HG03039 (cell line): Measurements from ENCODE around the gene ZNRD2.
"Not testable (repeated sequence)": the region's sequence is repeated elsewhere in the genome, so short reads cannot be mapped to it uniquely, and the experiment has no call there.

Experiments used
- ATAC-seq: cut with Tn5 transposase; IDR thresholded peaks from one replicate; pipeline ENCODE4 v1.9.1; 2021; ENCODE audit warnings: mild to moderate bottlenecking, moderate library complexity; ENCODE audit not compliant: unreplicated experiment

ZNRD2 gene, protein sequence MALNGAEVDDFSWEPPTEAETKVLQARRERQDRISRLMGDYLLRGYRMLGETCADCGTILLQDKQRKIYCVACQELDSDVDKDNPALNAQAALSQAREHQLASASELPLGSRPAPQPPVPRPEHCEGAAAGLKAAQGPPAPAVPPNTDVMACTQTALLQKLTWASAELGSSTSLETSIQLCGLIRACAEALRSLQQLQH

DNA sequence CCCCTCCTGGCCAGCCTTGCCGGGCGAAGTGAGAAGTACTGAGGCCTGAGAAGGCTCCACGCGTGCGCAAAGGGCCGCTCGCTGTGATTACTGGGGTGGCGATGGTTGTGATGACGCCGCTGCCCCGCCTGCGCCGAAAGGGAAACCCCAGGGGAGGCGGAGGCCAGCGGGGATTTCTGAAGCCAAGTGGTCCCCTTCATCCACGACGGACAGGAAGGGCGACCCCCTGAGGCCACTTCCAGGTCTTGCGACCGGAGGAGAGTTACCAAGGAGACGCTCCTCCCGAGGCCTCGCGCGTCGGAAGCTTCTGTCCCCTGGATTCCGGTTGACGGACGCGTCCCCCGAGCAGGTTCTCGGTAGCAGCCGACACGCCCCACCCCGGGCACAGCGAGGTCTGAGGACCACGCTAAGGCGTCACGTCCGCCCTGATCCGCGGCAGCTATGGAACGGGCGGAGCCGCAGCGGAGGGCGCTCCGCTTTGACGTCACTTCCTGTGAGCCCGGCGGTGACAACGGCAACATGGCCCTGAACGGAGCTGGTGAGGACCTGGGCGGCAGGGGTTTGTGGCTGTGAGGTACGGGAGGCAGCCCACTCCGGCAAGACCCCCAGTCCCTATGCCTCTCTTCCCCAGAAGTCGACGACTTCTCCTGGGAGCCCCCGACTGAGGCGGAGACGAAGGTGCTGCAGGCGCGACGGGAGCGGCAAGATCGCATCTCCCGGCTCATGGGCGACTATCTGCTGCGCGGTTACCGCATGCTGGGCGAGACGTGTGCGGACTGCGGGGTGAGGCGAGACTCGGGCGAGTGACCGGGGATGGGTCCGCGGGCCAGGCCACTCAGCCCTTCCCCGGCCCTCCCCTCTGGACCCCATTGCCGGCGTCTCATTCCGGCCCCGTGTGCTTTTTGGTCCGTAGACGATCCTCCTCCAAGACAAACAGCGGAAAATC lies at the start of gene ZNRD2:
Gene ZNRD2, plus strand, starts transcription at position 505 of the 946 bp plus-strand sequence. Its CDS starts 15 bp downstream, at position 520.
- peak; percentile 56 for ATAC-seq

DNA sequence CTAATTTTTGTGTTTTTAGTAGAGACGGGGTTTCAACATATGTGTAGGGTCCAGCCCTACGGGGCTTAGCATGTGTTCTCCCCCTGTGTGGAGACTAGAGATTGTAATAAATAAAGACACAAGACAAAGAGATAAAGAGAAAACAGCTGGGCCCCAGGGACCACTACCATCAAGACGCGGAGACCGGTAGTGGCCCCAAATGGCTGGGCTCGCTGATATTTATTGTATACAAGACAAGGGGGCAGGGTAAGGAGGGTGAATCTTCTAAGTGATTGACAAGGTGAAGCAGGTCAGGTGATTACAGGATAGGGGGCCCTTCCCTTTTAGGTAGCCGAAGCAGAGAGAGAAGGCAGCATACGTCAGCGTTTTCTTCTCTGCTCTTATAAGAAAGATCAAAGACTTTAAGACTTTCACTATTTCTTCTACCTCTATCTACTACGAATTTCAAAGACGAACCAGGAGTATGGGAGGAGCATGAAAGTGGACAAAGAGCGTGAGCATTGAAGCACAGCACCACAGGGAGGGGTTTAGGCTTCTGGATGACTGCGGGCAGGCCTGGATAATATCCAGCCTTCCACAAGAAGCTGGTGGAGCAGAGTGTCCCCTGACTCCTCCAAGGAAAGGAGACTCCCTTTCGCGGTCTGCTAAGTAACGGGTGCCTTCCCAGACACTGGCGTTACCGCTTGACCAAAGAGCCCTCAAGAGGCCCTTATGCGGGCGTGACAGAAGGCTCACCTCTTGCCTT lies 48.3 kb upstream of the ZNRD2 start:
- ATAC-seq = not testable (repeated sequence)

DNA sequence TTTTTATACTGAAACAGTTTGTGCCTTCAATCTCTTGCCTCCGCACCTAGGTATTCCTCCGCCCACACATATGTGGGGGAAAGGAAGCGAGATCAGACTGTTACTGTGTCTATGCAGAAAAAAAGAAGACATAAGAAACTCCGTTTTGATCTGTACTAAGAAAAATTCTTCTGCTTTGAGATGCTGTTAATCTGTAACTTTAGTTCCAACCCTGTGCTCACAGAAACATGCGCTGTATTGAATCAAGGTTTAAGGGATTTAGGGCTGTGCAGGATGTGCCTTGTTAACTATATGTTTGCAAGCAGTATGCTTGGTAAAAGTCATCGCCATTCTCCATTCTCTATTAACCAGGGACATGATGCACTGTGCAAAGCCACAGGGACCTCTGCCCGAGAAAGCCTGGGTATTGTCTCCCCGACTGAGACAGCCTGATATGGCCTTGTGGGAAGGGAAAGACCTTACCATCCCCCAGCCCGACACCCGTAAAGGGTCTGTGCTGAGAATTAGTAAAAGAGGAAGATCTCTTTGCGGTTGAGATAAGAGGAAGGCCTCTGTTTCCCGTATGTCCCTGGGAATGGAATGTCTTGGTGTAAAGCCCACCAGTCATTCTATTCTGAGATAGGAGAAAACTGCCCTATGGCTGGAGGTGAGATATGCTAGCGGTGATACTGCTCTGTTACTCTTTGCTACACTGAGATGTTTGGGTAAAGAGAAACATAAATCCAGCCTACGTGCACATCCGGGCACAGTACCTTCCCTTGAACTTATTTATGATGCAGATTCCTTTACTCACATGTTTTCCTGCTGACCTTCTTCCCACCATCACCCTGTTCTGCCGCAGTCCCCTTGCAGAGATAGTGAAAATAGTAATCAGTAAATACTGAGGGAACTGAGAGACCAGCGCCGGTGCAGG lies 47.3 kb upstream of the ZNRD2 start:
- ATAC-seq = not testable (repeated sequence)

DNA sequence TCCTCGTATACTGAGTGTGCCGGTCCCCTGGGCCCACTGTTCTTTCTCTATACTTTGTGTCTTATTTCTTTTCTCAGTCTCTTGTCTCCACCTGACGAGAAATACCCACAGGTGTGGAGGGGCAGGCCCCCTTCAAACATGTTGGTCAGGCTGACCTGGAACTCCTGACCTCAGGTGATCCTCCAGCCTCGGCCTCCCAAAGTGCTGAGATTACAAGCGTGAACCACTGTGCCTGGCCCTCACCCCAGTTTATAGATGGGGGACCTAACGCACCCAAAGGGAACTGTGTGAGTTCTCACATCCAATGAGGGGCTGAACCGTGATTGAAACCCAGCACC lies 46.7 kb upstream of the ZNRD2 start:
- not testable (repeated sequence) for ATAC-seq

DNA sequence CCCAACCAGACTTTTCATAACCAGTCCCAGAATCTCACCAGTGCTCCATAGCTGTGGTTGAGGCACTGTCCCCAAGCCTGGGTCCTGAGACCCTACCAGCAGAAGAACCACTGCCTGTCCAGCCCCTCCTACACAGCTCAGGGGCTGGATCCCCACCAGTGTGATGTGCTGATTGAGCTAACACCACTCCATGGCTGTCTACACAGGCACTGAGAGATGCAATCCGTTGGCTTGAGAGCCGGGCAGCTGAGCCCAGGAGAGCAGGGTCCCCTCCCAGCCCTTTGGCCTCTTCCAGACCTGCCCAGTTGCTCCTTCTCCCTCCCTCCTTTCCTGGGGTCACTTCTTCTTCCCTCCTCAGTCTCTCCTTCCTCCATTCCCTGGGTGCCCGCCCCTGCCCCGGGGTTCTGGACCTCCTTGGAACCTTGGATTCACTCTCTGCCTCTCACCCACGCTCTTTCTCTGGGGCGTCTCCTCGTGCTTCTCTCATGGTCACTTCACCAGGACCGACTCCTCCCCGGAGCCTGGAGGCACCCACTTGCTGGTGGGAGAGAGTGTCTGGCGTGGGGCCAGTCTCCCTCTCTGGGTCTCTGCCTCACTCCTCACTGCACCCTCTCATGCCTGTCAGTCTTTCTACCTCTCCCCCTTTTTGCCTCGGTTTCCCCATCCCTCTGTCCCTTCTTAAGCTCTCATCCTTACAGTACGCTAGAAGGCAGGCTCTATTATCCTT lies 46.1 kb upstream of the ZNRD2 start:
- no peak for ATAC-seq

DNA sequence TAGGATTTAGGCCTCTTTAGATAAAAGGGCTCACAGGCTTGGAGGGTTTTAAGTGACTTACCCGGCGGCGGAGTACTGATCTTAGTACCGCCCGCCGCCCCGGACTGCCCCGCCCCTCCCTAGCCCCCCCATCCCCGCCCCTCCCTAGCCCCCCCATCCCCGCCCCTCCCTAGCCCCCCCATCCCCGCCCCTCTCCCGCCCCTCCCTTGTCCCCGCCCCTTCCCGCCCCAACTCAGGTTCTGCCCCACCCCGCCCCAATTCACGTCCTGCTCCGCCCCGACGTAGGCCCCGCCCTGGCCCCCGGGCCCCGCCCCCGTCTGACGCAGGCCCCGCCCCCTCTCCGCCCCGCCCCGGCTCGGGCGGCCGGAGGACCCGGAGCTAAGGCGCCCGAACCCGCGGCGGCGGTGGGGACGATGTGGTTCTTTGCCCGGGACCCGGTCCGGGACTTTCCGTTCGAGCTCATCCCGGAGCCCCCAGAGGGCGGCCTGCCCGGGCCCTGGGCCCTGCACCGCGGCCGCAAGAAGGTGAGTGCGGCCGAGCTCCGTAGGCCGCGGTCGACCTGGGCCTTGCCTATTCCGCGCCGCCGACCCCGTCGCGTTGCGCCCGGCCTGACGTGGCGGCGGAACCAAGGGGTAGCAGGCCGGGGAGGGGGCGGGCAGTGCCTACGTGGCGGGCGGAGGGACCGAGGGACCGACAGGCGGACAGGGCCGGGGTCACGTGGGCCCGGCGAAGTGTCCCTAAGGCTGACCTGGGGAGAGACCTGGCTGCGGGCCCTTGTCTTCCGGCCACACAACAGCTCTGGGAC lies 45.3 kb upstream of the ZNRD2 start, which contains the start of gene SCYL1:
Gene SCYL1, plus strand, starts transcription at position 343 of the 805 bp plus-strand sequence. Its CDS starts 71 bp downstream, at position 414.
- peak; percentile 55 for ATAC-seq

DNA sequence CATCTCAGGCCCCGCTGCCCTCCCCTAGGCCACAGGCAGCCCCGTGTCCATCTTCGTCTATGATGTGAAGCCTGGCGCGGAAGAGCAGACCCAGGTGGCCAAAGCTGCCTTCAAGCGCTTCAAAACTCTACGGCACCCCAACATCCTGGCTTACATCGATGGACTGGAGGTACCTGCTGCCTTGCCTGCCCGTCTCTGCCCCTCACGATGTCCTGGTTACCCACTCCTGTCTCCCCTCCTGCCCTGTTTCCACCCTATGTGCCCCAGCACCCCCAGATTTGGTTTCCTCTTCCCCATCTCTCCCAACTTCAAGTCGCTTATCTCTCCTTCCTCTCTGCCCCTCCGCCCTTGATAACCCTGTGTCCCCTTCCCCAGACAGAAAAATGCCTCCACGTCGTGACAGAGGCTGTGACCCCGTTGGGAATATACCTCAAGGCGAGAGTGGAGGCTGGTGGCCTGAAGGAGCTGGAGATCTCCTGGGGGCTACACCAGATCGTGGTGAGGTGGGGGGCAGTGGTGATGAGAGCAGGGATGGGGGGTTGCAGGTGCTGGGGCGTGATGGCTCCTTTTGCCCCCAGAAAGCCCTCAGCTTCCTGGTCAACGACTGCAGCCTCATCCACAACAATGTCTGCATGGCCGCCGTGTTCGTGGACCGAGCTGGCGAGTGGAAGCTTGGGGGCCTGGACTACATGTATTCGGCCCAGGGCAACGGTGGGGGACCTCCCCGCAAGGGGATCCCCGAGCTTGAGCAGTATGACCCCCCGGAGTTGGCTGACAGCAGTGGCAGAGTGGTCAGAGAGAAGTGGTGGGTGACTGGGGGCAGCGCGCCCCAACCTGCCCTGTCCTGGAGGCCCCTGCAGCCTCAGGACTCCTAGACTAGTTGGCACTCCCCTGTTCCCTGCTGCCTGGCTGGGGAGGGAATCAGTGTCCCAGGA lies 44.5 kb upstream of the ZNRD2 start:
- no peak for ATAC-seq

DNA sequence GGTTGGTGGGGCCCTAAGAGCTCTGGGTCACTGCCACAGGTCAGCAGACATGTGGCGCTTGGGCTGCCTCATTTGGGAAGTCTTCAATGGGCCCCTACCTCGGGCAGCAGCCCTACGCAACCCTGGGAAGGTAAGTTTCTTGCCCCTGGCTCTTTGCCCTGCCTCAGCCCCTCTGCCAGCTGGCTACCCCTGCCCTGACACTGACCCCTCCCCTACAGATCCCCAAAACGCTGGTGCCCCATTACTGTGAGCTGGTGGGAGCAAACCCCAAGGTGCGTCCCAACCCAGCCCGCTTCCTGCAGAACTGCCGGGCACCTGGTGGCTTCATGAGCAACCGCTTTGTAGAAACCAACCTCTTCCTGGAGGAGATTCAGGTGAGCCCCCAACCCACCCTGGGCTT lies 43.5 kb upstream of the ZNRD2 start:
- ATAC-seq = no peak

DNA sequence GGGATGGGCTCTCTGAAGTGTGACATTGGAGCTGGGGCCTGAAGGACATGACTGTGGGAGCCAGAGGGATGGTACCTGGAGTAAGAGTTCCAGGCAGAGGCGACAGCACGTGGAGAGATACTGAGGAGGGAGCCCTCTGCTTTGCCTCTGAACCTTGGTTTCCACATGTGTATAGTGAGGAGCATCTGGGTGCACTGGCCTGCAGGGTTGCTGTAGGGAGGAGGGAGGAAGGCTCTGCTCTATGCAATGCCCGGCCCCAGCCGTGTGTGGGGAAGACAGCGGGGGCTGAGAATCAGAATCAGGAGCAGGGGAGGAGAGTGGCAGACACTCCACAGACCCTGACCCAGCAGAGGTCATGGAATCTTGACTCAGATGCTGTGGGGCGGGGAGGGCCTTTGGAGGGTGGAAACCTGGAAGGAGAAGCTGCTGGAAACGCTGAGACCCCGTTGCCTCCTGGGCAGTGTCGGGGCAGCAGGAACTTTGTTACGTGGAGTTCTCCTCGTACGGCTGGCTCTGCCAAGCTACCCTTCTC lies 41.4 kb upstream of the ZNRD2 start:
- ATAC-seq = no peak

DNA sequence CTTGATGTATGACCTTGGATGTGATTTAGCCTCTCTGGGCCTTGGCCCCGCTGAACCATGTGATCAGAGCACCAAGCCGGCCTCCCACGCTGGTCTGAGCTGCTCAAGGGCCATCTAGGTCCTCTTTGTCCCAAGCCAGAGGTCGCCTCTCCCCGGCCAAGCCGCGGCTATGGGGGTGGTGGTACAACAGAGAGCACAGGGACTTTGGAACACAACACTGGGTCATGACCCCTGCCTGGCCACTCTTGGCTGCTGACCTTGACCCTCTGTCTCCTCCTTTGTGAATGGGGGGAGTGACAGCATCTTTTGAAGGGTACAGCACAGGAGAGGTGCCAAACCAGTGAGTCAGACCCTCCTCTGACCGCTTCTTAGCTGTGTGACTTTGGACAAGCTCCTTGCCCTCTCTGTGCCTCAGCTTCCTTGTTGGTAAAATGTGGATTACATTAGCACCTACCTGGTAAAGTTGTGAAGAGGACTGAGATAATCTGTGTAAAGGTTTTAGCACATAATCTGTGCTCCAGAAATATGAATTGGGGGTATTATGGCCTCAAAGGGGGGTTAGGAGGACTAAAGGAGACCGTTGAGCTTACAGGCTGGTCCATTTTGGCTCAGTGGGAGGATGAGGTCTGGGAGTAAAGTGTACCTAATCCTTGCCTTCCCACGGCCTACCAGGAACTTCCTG lies 40.7 kb upstream of the ZNRD2 start:
- ATAC-seq = no peak

DNA sequence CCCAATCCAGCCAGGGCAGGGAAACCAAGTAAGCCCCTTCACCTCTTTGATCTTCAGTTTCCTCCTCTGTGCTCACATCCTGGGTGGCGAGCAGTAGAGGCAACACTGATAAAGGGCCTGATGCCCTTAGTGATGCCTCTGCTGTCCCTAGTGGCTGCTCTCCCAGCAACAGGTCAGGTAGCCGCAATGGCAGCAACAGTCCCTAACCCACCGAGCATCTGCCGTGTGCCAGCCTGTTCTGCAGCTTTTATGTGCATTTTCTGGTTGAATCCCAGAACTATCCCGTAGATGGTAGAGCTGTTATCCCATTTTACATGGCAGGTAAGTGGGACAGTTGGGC lies 40.1 kb upstream of the ZNRD2 start:
- no peak for ATAC-seq

DNA sequence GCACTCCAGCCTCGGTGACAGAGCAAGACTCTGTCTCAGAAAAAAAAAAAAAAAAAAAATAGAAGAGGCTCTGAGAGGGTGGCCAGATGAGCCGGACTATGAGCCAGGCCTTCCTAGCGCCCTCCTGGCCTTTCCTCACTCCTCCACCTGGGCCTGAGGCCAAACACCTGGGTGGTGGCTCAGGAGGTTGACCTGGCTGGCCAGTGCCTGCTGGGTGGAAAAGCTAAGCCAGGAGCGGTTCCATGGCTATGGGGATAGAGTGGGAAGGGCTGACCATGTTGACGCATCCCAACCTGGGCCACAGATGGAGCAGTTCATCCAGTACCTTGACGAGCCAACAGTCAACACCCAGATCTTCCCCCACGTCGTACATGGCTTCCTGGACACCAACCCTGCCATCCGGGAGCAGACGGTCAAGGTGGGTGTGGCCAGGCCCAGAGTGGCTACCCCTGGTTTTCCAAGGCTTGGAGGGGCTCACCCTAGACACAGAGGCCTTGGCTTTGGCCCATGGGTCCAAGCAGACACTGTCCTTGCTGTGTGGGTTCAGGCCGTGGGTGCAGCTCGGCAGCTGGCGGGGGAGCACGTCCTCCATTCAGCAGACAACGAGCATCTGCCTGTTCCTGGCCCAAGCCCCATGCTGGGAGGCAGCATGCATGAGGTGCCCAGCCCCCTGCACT lies 37.8 kb upstream of the ZNRD2 start:
- no peak for ATAC-seq

DNA sequence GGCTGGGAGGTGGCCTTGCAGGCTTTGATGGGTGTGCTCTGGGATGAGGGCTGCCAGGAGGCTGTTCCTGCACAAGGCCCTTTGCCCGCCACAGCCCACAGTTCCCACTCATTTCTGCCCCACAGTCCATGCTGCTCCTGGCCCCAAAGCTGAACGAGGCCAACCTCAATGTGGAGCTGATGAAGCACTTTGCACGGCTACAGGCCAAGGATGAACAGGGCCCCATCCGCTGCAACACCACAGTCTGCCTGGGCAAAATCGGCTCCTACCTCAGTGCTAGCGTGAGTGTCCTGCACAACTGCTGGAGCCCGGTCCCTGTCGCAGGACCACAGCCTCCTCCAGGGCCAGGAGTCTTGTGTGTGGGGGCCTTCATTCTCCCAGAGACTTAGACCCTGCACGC lies 35.2 kb upstream of the ZNRD2 start:
- no peak for ATAC-seq

DNA sequence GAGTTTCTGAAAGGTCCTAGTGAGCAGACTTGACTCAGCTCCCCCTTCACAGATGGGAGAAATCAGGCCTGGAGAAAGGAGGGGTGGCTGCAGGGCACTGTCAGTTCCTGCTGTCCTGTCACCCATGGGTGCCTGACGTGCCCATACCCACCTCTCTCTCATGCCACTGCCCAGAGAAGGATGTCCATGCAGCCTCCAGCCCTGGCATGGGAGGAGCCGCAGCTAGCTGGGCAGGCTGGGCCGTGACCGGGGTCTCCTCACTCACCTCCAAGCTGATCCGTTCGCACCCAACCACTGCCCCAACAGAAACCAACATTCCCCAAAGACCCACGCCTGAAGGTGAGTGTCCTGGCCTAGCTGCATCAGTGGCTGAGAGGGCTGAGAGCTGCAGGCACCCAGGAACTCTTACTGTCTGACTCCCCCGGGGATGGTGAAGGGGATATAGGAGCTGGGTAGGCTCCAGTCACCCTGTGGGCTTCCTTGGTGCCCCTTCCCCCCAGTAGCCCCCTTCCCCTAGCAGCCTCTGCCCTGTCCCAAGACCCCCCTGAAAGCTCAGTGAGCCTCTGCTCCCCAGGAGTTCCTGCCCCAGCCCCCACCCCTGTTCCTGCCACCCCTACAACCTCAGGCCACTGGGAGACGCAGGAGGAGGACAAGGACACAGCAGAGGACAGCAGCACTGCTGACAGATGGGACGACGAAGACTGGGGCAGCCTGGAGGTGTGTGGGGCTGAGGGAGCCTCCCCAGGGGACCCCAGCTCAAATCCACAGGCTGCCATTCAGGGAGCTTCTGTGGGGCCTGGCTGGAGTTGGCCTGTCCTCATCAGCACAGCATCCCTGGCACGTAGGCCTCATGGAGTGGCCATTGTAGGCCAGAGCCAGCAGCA lies 33.6 kb upstream of the ZNRD2 start:
- no peak for ATAC-seq

DNA sequence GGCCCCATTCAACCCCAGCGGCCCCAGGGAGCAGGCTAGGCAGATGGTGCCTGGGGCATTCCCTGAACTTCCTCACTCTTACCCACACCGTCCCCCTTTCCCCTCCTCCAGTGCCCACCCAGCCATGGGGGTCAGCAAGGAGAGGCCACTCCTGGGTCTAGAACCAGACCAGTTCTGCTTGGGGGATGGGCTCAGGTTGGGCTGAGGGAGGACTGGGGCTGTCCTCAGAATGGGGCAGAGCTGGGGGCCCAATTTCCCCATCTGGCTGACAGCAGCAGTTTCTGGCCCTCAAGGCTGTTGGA lies 33.0 kb upstream of the ZNRD2 start:
- ATAC-seq = no peak
